HepG2 (cell line): ENCODE measurements around the gene ZNF853. TPM values are rescaled to one million over a fixed set of nuclear protein-coding genes. Genes with fewer than 3 reads are reported as not detected.

ENCODE experiments used
- AKNA ChIP-seq: sonication (generic); formaldehyde crosslinking; IDR thresholded peaks from 2 replicates; pipeline ENCODE4 v1.4.0; 2020; ENCODE audit warnings: missing genetic modification reagents, borderline replicate concordance
- CEBPB ChIP-seq: IDR thresholded peaks from 2 replicates; pipeline ENCODE4 v1.6.1; 2011; ENCODE audit warnings: low read depth, low read length, improper control_type of control experiment, borderline replicate concordance
- NR2C2 ChIP-seq: sonication (generic); formaldehyde crosslinking; IDR thresholded peaks from 2 replicates; pipeline ENCODE4 v1.4.0; 2020; ENCODE audit warnings: missing genetic modification reagents, mild to moderate bottlenecking, moderate library complexity, borderline replicate concordance
- POGZ ChIP-seq: sonication (generic); formaldehyde crosslinking; IDR thresholded peaks from 2 replicates; pipeline ENCODE4 v1.4.0; 2020; ENCODE audit warnings: mild to moderate bottlenecking, missing genetic modification reagents
- SATB2 ChIP-seq: sonication (generic); formaldehyde crosslinking; IDR thresholded peaks from 2 replicates; pipeline ENCODE4 v1.5.0; 2020; ENCODE audit warnings: missing genetic modification reagents
- ZNF121 ChIP-seq: sonication (generic); formaldehyde crosslinking; IDR thresholded peaks from 2 replicates; pipeline ENCODE4 v1.5.0; 2020; ENCODE audit warnings: mild to moderate bottlenecking, missing genetic modification reagents
- ZNF503 ChIP-seq: sonication (generic); formaldehyde crosslinking; IDR thresholded peaks from 2 replicates; pipeline ENCODE4 v1.4.0; 2020; ENCODE audit warnings: missing genetic modification reagents
- ZNF547 ChIP-seq: sonication (generic); formaldehyde crosslinking; IDR thresholded peaks from 2 replicates; pipeline ENCODE4 v1.5.1; 2020; ENCODE audit warnings: mild to moderate bottlenecking, missing genetic modification reagents
- ZNF569 ChIP-seq: sonication (generic); formaldehyde crosslinking; IDR thresholded peaks from 2 replicates; pipeline ENCODE4 v1.5.0; 2020; ENCODE audit warnings: mild to moderate bottlenecking, missing genetic modification reagents, moderate library complexity, borderline replicate concordance
- ZNF598 ChIP-seq: sonication (generic); formaldehyde crosslinking; IDR thresholded peaks from 2 replicates; pipeline ENCODE4 v1.5.1; 2020; ENCODE audit warnings: mild to moderate bottlenecking, missing genetic modification reagents, borderline replicate concordance
- ZNF816 ChIP-seq: sonication (generic); formaldehyde crosslinking; IDR thresholded peaks from 2 replicates; pipeline ENCODE4 v1.8.0; 2022; ENCODE audit warnings: missing genetic modification reagents, mild to moderate bottlenecking, borderline replicate concordance
- polyA plus RNA-seq, 8 experiments: library from polyadenylated mRNA; depleted of rRNA in 3 of 8; stranded (reverse) in 7 of 8; unstranded in 1 of 8; fragments of >200 nt; fragmentation: Illumina TruSeq in 4 of 8; extraction: Trizol in 4 of 8; gene quantifications; 2 replicates each; pipeline versions ENCODE4 v1.2.1 to v1.2.3, GENCODE V29; 2011 to 2016; ENCODE audit warnings: low read depth in 4 of 8, missing spikeins in 1 of 8, mixed read lengths in 1 of 8; ENCODE audit not compliant: insufficient read depth in 1 of 8
- total RNA-seq, 5 experiments: library from RNA; depleted of rRNA; stranded (reverse); fragments of >200 nt; fragmentation: Illumina TruSeq; extraction: Trizol; gene quantifications; 2 replicates each; pipeline ENCODE4 v1.2.3, GENCODE V29; 2016; ENCODE audit warnings: low read depth in 1 of 5

Gene ZNF853
- total and polyA plus RNA-seq, 2 of the 13 experiments (the other 11 are each of a cell fraction or from before 2014, with no cell fraction given) = 2.1 to 6.2 TPM

DNA sequence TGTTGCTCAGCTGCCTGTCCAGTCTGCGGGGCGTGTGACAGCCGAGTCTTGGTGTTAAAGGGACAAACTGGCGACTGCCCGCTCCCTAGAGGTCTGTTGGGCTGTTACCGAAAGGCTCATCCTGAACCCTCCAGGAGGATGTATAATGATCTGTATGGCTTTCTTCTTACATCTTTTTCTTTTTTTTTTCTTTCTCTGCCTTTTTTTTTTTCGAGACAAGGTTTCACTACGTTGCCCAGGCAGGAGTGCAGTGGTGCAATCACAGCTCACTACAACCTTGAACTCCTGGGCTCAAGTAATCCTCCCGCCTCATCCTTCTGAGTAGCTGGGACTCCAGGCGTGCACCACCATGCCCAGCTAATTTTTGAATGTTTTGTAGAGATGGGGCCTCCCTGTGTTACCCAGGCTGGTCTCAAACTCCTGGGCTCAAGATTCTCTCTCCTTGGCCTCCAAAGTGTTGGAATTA, 24.7 kb upstream of the ZNF853 start (continued):
- TF ChIP-seq AKNA (CRISPR knock-in tag) (no peak), ZNF598 (peak; percentile 71; the same call in 1 of the 2 replicates), ZNF547 (CRISPR knock-in tag) (0 out of 2 replicates have a peak, but pooled peaks have one; percentile 15), ZNF503 (CRISPR knock-in tag) (no peak), CEBPB (peak; percentile 19; the same call in 1 of the 2 replicates), ZNF569 (CRISPR knock-in tag) (0 out of 2 replicates have a peak, but pooled peaks have one; percentile 62), NR2C2 (no peak), SATB2 (CRISPR knock-in tag) (0 out of 2 replicates have a peak, but pooled peaks have one; percentile 3), POGZ (CRISPR knock-in tag) (0 out of 2 replicates have a peak, but pooled peaks have one; percentile 0), ZNF121 (CRISPR knock-in tag) (peak; percentile 22; the same call in 1 of the 2 replicates), ZNF816 (CRISPR knock-in tag) (no peak)
